Fibroblast of lung (primary cell): ENCODE measurements around the gene TMEM131. TPM values are rescaled to one million over a fixed set of nuclear protein-coding genes. Genes with fewer than 3 reads are reported as not detected.

Experiments used
- DNase-seq, 2 donors: peaks; one replicate each; pipeline versions ENCODE4 v3.0.0 to v3.0.0-alpha.2; 2010; ENCODE audit warnings: low read depth in 2 of 2
- H2AFZ ChIP-seq: 2 replicates; pipeline ENCODE4 v1.5.1; 2012; ENCODE audit warnings: low read length, control low read depth, inconsistent platforms
- H3K27ac ChIP-seq: 2 replicates; pipeline ENCODE4 v1.5.1; 2011; ENCODE audit warnings: low read length, control low read depth; ENCODE audit not compliant: insufficient read depth
- H3K27me3 ChIP-seq: 2 replicates; pipeline ENCODE4 v1.5.1; 2011; ENCODE audit warnings: mild to moderate bottlenecking, low read length; ENCODE audit not compliant: control insufficient read depth, insufficient read depth
- H3K36me3 ChIP-seq: 2 replicates; pipeline ENCODE4 v1.5.1; 2011; ENCODE audit warnings: low read length; ENCODE audit not compliant: control insufficient read depth, insufficient read depth
- H3K4me1 ChIP-seq: 2 replicates; pipeline ENCODE4 v1.5.1; 2011; ENCODE audit warnings: low read length; ENCODE audit not compliant: control insufficient read depth, insufficient read depth; ENCODE audit errors: extremely low read depth
- H3K4me2 ChIP-seq: 2 replicates; pipeline ENCODE4 v1.5.1; 2011; ENCODE audit warnings: low read length, control low read depth; ENCODE audit not compliant: insufficient read depth; ENCODE audit errors: extremely low read depth
- H3K4me3 ChIP-seq, 4 experiments: fragments of 200-600 bp in 1 of 4; sonication (generic) in 1 of 4; replicated peaks in 1 of 4; 2 replicates each; pipeline ENCODE4 v1.5.1; 2011 to 2016; ENCODE audit warnings: low read length in 4 of 4, low read depth in 3 of 4, mild to moderate bottlenecking in 3 of 4, control low read depth in 2 of 4, inconsistent platforms in 1 of 4, mixed read lengths in 1 of 4; ENCODE audit not compliant: insufficient read depth in 1 of 4; ENCODE audit errors: control extremely low read depth in 1 of 4
- H3K79me2 ChIP-seq: 2 replicates; pipeline ENCODE4 v1.5.1; 2012; ENCODE audit warnings: mild to moderate bottlenecking, low read length, inconsistent platforms; ENCODE audit not compliant: control insufficient read depth, insufficient read depth
- H3K9ac ChIP-seq: 2 replicates; pipeline ENCODE4 v1.5.1; 2011; ENCODE audit warnings: mild to moderate bottlenecking, low read length, control low read depth; ENCODE audit not compliant: insufficient read depth
- H3K9me3 ChIP-seq: 2 replicates; pipeline ENCODE4 v1.5.1; 2012; ENCODE audit warnings: low read depth, low read length; ENCODE audit not compliant: control insufficient read depth, insufficient read depth
- H4K20me1 ChIP-seq: 2 replicates; pipeline ENCODE4 v1.5.1; 2011; ENCODE audit warnings: low read length; ENCODE audit not compliant: control insufficient read depth, insufficient read depth; ENCODE audit errors: extremely low read depth
- CTCF ChIP-seq, 2 donors: IDR thresholded peaks in 1 of 2; conservative IDR thresholded peaks in 1 of 2; 1 replicate in 1 of 2; 2 replicates in 1 of 2; pipeline ENCODE4 v1.5.1; 2011 to 2012; ENCODE audit warnings: low read length in 2 of 2, control low read depth in 1 of 2, inconsistent platforms in 1 of 2, low read depth in 1 of 2, mild to moderate bottlenecking in 1 of 2
- EZH2 ChIP-seq: IDR thresholded peaks from 2 replicates; pipeline ENCODE4 v1.5.1; 2012; ENCODE audit warnings: low read length, control low read depth, mild to moderate bottlenecking; ENCODE audit errors: missing control alignments
- polyA plus RNA-seq, 2 donors: library from polyadenylated mRNA; depleted of rRNA in 1 of 2; stranded (reverse) in 1 of 2; unstranded in 1 of 2; fragments of >200 nt; gene quantifications; 2 replicates each; pipeline ENCODE4 v1.2.1, GENCODE V29; 2011 to 2012; ENCODE audit warnings: missing spikeins in 1 of 2
- total RNA-seq: library from RNA; depleted of rRNA; stranded (reverse); fragments of >200 nt; gene quantifications from 2 replicates; pipeline ENCODE4 v1.2.1, GENCODE V29; 2014

Gene TMEM131
- total and polyA plus RNA-seq, 2 donors (not counting 1 experiment from before 2014, with no cell fraction given): 18.1 to 32.4 TPM

GRCh38 chr2:97963079-97963406, 32.7 kb downstream of the TMEM131 start:
- no peak overlapping the region for H3K4me2 ChIP-seq
- no peak overlapping the region for H3K9ac ChIP-seq
- no peak overlapping the region for H3K4me3 ChIP-seq
- peaks cover 2% of the 10 kb centered on the region for H3K4me1 ChIP-seq
- DNase-seq: no peak
- H3K27me3 ChIP-seq: no peaks in the 10 kb centered on the region
- H3K36me3 ChIP-seq: no peaks in the 10 kb centered on the region
- no peaks in the 10 kb centered on the region for H3K9me3 ChIP-seq
- TF ChIP-seq CTCF (conservative IDR thresholded peaks at IDR 0.05 in 1 of 2, IDR thresholded peaks at IDR 0.05 in 1 of 2; ENCODE audit: low read depth in 1 of 2, low read length in 2 of 2) (no peak), EZH2 (no peak)
- H3K27ac ChIP-seq: no peak overlapping the region
- no peaks in the 10 kb centered on the region for H4K20me1 ChIP-seq
- H2AFZ ChIP-seq: no peak overlapping the region
- H3K79me2 ChIP-seq: peaks cover 56% of the 10 kb centered on the region

- H3K4me1 ChIP-seq: no peaks in the 10 kb centered on the region
- no peak overlapping the region for H3K27ac ChIP-seq
- no peak for DNase-seq
- no peak overlapping the region for H3K4me2 ChIP-seq
- peaks cover 48% of the 10 kb centered on the region for H3K79me2 ChIP-seq
- no peaks in the 10 kb centered on the region for H3K36me3 ChIP-seq
- no peaks in the 10 kb centered on the region for H3K27me3 ChIP-seq
- TF ChIP-seq CTCF (conservative IDR thresholded peaks at IDR 0.05 in 1 of 2, IDR thresholded peaks at IDR 0.05 in 1 of 2; ENCODE audit: low read depth in 1 of 2, low read length in 2 of 2): no peak
- no peak for TF ChIP-seq EZH2
- no peaks in the 10 kb centered on the region for H3K9me3 ChIP-seq
- no peak overlapping the region for H3K9ac ChIP-seq
- no peak overlapping the region for H2AFZ ChIP-seq
- no peak overlapping the region for H3K4me3 ChIP-seq
- H4K20me1 ChIP-seq: no peaks in the 10 kb centered on the region
Measured at GRCh38 chr2:97961534-97961933, 34.2 kb downstream of the TMEM131 start.

GRCh38 chr2:97958184-97958583, 37.6 kb downstream of the TMEM131 start:
- H3K9me3 ChIP-seq: no peaks in the 10 kb centered on the region
- DNase-seq: no peak
- H3K4me1 ChIP-seq: no peaks in the 10 kb centered on the region
- no peak overlapping the region for H3K9ac ChIP-seq
- H3K27ac ChIP-seq: no peak overlapping the region
- H3K79me2 ChIP-seq: peaks cover 47% of the 10 kb centered on the region
- no peak overlapping the region for H3K4me3 ChIP-seq
- no peak overlapping the region for H2AFZ ChIP-seq
- H3K36me3 ChIP-seq: no peaks in the 10 kb centered on the region
- TF ChIP-seq CTCF (conservative IDR thresholded peaks at IDR 0.05 in 1 of 2, IDR thresholded peaks at IDR 0.05 in 1 of 2; ENCODE audit: low read depth in 1 of 2, low read length in 2 of 2) (no peak), EZH2 (no peak)
- H4K20me1 ChIP-seq: no peaks in the 10 kb centered on the region
- no peak overlapping the region for H3K4me2 ChIP-seq
- H3K27me3 ChIP-seq: no peaks in the 10 kb centered on the region
